ENCODE results near the gene TMBIM6.
A peak's percentile ranks its signal among the peaks of the same experiment; 100 is the strongest.

- TF ChIP-seq CTCF (IDR thresholded peaks at IDR 0.05 in 8 of 11, conservative IDR thresholded peaks at IDR 0.05 in 3 of 11), result no peak
- TF ChIP-seq POLR2A (IDR thresholded peaks at IDR 0.05), result no peak
- TF ChIP-seq POLR2AphosphoS5 (IDR thresholded peaks at IDR 0.05), result peak in 2 of 3 donors; percentile 59 to 60
These were observed 35.8 kb upstream of the TMBIM6 start for GRCh38 chr12:49705479-49706134.
